HepG2 (cell line): ENCODE results near the gene CBX2. TPM values are rescaled to one million over a fixed set of nuclear protein-coding genes. Genes with fewer than 3 reads are reported as not detected.

Source experiments
- BRF2 ChIP-seq: sonication (generic); formaldehyde crosslinking; IDR thresholded peaks from 2 replicates; pipeline ENCODE4 v1.8.1; 2022; ENCODE audit warnings: mild to moderate bottlenecking, missing genetic modification reagents
- CEBPG ChIP-seq: IDR thresholded peaks from 2 replicates; pipeline ENCODE4 v1.6.1; 2016
- HNF1B ChIP-seq: sonication (generic); formaldehyde crosslinking; IDR thresholded peaks from 2 replicates; pipeline ENCODE4 v1.5.1; 2020; ENCODE audit warnings: mild to moderate bottlenecking, moderate library complexity, missing genetic modification reagents
- HNRNPK ChIP-seq: fragments of 200-400 bp; formaldehyde crosslinking; IDR thresholded peaks from 2 replicates; pipeline ENCODE4 v1.6.1; 2018; ENCODE audit warnings: low read length, low read depth, moderate library complexity, mild to moderate bottlenecking; ENCODE audit not compliant: poor library complexity, severe bottlenecking
- MLXIP ChIP-seq: sonication (generic); formaldehyde crosslinking; IDR thresholded peaks from 2 replicates; pipeline ENCODE4 v1.9.0; 2021; ENCODE audit warnings: missing genetic modification reagents, borderline replicate concordance
- NCOA1 ChIP-seq: sonication (generic); formaldehyde crosslinking; IDR thresholded peaks from 2 replicates; pipeline ENCODE4 v1.9.0; 2021; ENCODE audit warnings: missing genetic modification reagents
- RFX3 ChIP-seq: IDR thresholded peaks from 2 replicates; pipeline ENCODE4 v1.6.1; 2016; ENCODE audit warnings: missing biosample characterization, missing genetic modification reagents
- SP2 ChIP-seq: sonication (generic); formaldehyde crosslinking; IDR thresholded peaks from 2 replicates; pipeline ENCODE4 v1.5.1; 2020; ENCODE audit warnings: mild to moderate bottlenecking, missing genetic modification reagents
- ZNF281 ChIP-seq: sonication (generic); formaldehyde crosslinking; IDR thresholded peaks from 2 replicates; pipeline ENCODE4 v1.4.0; 2020; ENCODE audit warnings: missing genetic modification reagents, borderline replicate concordance
- ZNF44 ChIP-seq: sonication (generic); formaldehyde crosslinking; IDR thresholded peaks from 2 replicates; pipeline ENCODE4 v1.5.1; 2020; ENCODE audit warnings: mild to moderate bottlenecking, missing genetic modification reagents
- ZNF503 ChIP-seq: sonication (generic); formaldehyde crosslinking; IDR thresholded peaks from 2 replicates; pipeline ENCODE4 v1.4.0; 2020; ENCODE audit warnings: missing genetic modification reagents
- ZNF549 ChIP-seq: sonication (generic); formaldehyde crosslinking; IDR thresholded peaks from 2 replicates; pipeline ENCODE4 v1.5.0; 2020; ENCODE audit warnings: missing genetic modification reagents
- ZNF597 ChIP-seq: sonication (generic); formaldehyde crosslinking; IDR thresholded peaks from 2 replicates; pipeline ENCODE4 v1.5.0; 2020; ENCODE audit warnings: missing genetic modification reagents
- ZNF644 ChIP-seq: IDR thresholded peaks from 2 replicates; pipeline ENCODE4 v1.6.1; 2016; ENCODE audit warnings: low read depth
- ZNF75D ChIP-seq: sonication (generic); formaldehyde crosslinking; IDR thresholded peaks from 2 replicates; pipeline ENCODE4 v1.8.1; 2023; ENCODE audit warnings: missing genetic modification reagents, mild to moderate bottlenecking, borderline replicate concordance
- polyA plus RNA-seq, 8 experiments: library from polyadenylated mRNA; depleted of rRNA in 3 of 8; stranded (reverse) in 7 of 8; unstranded in 1 of 8; fragments of >200 nt; fragmentation: Illumina TruSeq in 4 of 8; extraction: Trizol in 4 of 8; gene quantifications; 2 replicates each; pipeline versions ENCODE4 v1.2.1 to v1.2.3, GENCODE V29; 2011 to 2016; ENCODE audit warnings: low read depth in 4 of 8, missing spikeins in 1 of 8, mixed read lengths in 1 of 8; ENCODE audit not compliant: insufficient read depth in 1 of 8
- total RNA-seq, 5 experiments: library from RNA; depleted of rRNA; stranded (reverse); fragments of >200 nt; fragmentation: Illumina TruSeq; extraction: Trizol; gene quantifications; 2 replicates each; pipeline ENCODE4 v1.2.3, GENCODE V29; 2016; ENCODE audit warnings: low read depth in 1 of 5

Gene CBX2
- total and polyA plus RNA-seq, 2 of the 13 experiments (the other 11 are each of a cell fraction or from before 2014, with no cell fraction given) = 14.5 to 31.1 TPM

GRCh38 chr17:79800325-79801155 is 22.6 kb downstream of the CBX2 start (continued):
- no peak for TF ChIP-seq ZNF44
- peak; percentile 52; the same call in 1 of the 2 replicates for TF ChIP-seq HNF1B (CRISPR knock-in tag)
- 0 out of 2 replicates have a peak, but pooled peaks have one; percentile 61 for TF ChIP-seq ZNF597 (CRISPR knock-in tag)
- TF ChIP-seq CEBPG = no peak
- TF ChIP-seq ZNF644 (CRISPR knock-in tag) = no peak
- no peak for TF ChIP-seq SP2 (CRISPR knock-in tag)
- TF ChIP-seq BRF2 (CRISPR knock-in tag) = no peak
- no peak for TF ChIP-seq ZNF503
- no peak for TF ChIP-seq ZNF549 (CRISPR knock-in tag)
- TF ChIP-seq MLXIP (CRISPR knock-in tag) = no peak
- 0 out of 2 replicates have a peak, but pooled peaks have one; percentile 19 for TF ChIP-seq NCOA1
- TF ChIP-seq HNRNPK = no peak
- TF ChIP-seq RFX3 = no peak
- TF ChIP-seq ZNF75D (CRISPR knock-in tag) = no peak
- TF ChIP-seq ZNF281 (CRISPR knock-in tag) = no peak
